GM21723 (cell line): ENCODE measurements around the gene ZMIZ1.

Source experiments
- ATAC-seq: cut with Tn5 transposase; IDR thresholded peaks from one replicate; pipeline ENCODE4 v1.9.1; 2021; ENCODE audit warnings: mild to moderate bottlenecking, moderate library complexity; ENCODE audit not compliant: unreplicated experiment

ZMIZ1 gene

GRCh38 chr10:79258894-79259293 lies 190.1 kb downstream of the ZMIZ1 start:
- ATAC-seq, result no peak

DNA sequence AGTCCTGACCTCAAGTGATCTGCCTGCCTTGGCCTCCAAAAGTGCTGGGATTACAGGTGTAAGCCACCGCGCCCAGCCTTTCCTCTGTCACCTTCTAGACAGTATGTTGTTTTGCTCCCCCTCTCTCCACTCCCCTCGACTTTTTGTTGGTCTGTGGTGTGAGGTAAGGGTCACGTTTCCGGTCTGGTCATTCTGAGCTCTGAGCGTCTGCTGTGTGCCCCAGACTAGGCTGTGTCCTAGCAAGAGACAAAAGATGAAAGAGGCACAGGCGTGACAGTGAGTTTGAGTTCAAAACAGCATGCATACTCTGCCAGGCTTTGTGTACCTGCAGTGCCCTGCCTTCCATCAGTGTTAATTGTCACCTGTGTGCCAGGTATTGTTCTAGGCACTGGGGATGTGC lies 191.1 kb downstream of the ZMIZ1 start:
- ATAC-seq, result no peak

GRCh38 chr10:79260811-79261740 lies 192.3 kb downstream of the ZMIZ1 start:
- ATAC-seq, result no peak

DNA sequence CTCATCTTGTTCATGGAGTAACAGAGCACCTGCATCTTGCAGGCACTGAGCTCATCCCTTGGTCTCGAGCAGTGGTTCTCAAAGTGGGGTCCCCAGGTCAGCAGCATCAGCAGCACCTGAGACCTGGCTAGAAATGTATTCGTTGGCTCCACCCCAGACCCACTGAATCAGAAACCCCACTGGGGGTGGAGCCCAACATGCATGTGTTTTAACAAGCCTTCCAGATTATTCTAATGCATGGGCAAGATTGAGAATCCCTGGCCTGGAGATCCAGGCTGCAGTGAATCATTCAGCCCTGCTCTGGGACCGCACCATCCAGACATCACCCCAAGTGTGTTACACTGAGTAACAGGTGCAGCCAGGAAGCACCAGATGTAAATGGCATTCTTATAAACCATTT lies 193.4 kb downstream of the ZMIZ1 start:
- no peak for ATAC-seq

DNA sequence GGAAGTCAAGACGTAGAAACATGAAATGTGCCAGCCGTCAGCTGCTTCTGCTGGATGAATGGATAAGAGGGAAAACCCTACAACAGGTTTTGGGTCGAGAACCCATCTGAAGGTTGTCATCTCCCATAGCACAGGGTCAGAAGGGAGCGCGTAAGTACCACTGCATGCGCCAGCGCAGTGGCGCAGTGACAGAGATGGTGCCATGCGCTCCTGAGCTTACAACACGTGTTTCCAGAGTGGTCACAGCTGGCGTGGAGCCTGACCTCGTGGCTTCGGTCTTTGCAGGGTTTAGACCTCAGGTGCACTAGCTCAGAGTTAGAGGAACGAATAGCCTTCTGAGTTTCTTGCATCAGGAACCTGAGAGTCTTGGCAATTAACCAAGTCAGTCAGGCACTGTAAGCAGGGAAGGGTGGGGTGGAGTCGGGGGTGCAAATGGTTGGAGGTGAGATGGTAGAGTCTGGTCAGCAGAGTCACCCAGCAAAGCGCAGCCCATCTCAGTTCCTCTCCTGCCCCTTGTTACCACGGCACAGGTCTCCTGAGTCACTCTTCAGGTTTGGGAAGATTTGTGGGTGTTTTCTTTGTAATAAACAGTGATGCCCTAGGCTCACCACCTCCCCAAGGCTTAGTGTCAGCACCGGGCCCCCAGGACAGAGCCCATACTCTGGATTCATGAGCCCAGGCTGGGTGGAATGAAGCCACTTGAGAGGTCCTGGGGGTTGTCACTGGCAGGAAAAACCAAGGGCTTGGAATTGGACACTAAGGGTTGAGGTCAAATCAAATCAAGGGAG lies 194.4 kb downstream of the ZMIZ1 start:
- ATAC-seq, result no peak

GRCh38 chr10:79263939-79264338 lies 195.2 kb downstream of the ZMIZ1 start:
- no peak for ATAC-seq

- ATAC-seq, result no peak
Measured at GRCh38 chr10:79264942-79265341, 196.2 kb downstream of the ZMIZ1 start.

GRCh38 chr10:79266084-79266483 lies 197.3 kb downstream of the ZMIZ1 start:
- peak; percentile 26 for ATAC-seq

GRCh38 chr10:79266543-79267312 lies 198.0 kb downstream of the ZMIZ1 start:
- peak; percentile 79 for ATAC-seq

DNA sequence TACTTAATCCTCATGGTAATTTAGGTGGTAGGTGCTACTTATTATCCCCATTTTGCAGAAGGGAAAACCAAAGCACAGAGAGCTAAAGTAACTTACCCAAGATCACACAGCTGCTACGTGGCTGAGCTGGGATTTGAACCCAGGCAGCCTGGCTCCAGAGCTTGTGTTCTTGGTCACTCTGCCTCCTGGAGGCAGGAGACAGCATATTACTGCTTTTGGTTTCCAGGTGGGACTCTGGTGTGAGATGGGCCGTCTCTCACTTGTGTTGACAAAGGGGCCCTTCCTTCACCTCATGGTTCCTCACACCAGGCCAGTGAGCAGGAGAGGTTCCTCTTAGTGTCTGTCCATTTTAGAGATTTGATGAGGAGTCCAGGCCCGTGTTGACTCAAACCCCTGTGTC lies 198.7 kb downstream of the ZMIZ1 start:
- ATAC-seq, result no peak

- no peak for ATAC-seq
Measured at GRCh38 chr10:79268161-79268601, 199.4 kb downstream of the ZMIZ1 start.

- no peak for ATAC-seq
Measured at GRCh38 chr10:79268742-79269141, 200.0 kb downstream of the ZMIZ1 start.

DNA sequence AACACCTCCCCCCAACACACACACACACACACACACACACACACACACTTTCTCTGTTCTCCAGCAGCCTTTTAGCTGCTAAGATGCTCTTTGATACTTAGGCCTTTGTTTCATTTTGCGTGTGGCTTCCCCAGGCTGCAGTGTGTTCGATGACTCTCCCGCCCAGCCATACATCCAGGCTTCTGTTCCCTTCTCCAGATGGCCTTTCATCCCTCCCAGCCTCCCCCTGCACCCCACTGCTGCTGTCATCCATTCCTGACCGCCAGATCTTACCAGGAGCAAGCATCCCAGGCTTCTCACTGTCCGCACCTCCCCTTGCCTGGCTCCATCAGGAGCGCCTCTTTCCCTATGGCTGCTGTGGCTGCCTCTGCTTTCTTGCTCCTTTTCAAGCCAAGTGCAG lies 200.7 kb downstream of the ZMIZ1 start:
- ATAC-seq, result no peak

DNA sequence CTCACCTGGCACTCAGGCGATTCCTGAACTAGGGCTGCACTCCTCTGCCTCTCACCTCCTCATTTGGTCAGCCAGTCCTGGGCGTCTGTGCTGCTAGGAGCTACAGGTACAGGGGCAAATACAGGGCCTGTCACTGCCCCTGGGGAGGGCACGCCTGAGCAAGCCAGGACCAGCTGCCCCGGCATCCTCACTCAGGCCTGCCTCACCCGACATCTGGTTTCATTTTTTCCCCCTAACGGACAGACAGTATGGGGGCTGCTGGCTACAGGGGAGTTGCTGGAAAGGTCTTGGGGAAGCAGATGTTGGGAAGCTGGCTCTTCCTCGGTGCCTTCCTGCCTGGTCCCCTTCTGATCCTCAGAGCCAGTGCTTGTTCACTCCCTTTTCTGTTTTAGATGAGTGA lies 201.2 kb downstream of the ZMIZ1 start:
- no peak for ATAC-seq

DNA sequence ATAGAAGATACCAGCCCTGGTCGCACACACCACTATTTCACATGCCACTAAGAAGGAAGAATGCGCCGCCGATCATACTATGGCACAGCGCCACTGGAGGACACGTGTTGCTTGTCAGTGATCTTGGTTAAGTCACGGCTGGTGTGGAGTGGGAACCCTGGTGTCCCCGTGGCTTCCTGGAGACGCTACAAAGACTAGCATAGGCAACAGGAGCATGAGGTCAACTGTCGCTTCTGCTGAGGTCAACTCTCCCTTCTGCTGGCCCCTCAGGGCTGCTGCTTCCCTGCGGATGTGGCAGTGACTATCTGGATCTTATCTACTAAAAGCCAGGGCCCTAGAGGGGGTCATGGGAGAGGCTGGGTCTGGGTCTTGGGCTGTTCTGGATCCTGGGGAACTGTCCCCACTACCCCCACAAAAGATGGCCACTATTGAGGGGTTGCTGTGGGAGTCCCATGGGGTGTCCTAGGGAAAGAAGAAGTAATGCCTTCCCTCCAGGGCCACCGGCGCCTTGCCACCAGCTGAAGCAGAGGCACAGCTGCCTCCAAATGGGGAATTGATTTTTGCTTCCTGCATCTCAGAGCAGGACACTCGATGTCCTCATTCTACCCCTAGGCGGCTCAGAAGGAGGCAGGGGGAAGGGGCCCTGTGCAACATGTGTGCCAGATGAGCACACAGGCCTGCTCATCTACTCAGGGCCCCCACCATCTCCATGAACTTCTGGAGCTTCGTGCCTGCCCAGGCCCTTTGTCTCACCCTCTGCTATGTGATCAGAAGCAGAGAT lies 201.9 kb downstream of the ZMIZ1 start:
- no peak for ATAC-seq

- ATAC-seq, result no peak
Measured at GRCh38 chr10:79272353-79272752, 203.6 kb downstream of the ZMIZ1 start.

DNA sequence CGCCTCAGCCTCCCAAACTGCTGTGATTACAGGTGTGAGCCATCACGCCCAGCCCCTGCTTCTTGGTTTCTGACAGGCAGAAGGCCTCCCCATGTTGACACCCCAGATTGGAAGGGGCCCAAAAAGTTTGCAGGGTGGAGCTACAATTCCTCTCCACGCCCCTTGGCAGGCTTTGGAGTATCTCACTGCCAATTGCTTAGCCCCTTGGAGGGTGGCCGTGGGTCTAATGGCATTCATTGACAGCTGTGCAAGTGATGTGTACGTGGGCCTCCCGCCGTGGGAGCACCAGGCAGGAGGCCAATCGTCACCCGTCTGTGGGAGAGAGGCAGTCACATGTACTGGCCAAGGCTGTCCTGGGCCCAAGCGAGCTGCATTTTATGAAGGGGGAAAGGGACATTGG lies 204.8 kb downstream of the ZMIZ1 start:
- ATAC-seq, result no peak

GRCh38 chr10:79274279-79275104 lies 205.7 kb downstream of the ZMIZ1 start:
- no peak for ATAC-seq

GRCh38 chr10:79275105-79275430 lies 206.3 kb downstream of the ZMIZ1 start:
- no peak for ATAC-seq

DNA sequence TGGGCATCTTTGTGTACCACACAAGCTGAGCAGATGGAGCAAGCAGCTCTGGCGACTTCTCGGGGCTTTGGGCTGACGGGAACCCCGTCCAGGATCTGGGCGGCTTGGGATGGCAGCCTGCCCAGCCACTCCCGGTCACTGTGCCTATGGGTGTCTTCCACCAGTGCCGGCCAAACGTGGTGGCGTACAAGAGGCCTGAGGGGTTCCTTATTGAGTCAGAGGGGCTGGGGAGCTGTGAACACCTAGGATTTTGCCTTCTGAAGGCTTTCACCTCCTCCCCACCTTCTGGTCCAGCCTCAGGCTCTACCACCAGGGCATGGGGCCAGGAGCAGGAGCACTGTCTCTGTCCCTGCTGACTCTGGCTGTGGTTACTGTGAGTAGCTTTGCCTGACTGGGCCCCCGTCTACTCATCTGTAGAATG lies 206.7 kb downstream of the ZMIZ1 start:
- no peak for ATAC-seq
